CD1c-positive myeloid dendritic cell (primary cell): ENCODE measurements around the gene ZNF580.

Experiments
- DNase-seq: peaks from one replicate; pipeline ENCODE4 v3.0.0-alpha.2; 2016; ENCODE audit errors: extremely low spot score

ZNF580 gene

DNA sequence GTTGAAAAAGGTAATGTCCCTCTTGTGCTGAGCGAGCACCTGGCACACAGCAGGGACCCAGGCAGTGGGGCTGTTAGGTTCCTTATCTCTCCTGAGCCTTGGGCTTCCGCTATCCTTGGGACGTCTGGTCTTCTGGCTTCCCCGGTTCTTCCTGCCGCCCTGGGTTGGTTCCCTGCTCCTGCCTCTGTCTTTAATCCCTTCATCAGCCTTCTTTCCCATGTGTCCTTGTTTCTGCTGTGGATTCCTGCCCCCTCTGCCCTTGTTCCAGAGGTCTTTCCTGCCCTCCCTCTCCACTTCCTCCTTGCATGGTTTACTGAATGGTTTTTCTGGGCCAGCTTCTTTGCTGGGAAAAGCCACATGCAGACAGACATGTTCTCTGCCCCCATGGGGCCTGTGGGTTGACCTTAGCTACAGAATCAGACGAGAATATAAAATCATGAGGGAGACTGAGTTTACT is 36.8 kb downstream of the ZNF580 start:
- peak; percentile 19 for DNase-seq

DNA sequence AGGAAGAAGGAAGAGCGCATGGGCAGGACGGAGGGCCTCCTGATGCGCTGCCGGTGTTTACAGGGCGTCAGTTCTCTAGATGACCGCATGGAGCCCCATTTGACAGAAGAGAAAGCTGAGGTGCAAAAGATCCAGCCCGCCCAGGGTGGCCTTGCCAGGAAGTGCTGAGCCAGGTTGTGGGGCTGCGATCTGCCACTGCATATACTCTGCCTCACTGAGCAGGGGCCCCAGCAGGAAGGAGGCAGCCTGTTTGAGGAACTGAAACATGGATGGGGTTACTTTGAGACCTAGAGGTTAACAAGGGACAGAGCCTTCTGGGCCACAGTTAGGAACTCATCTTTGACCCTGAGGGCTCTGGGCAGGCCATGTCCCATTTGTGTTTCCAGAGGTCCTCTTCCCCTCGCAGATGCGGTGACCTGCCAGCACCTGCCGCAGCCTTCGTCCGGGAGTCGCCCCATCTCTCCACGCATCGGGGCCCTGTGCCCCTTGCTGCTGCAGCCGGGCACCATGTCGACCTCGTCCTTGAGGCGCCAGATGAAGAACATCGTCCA is 37.4 kb downstream of the ZNF580 start:
- DNase-seq: peak; percentile 84

DNA sequence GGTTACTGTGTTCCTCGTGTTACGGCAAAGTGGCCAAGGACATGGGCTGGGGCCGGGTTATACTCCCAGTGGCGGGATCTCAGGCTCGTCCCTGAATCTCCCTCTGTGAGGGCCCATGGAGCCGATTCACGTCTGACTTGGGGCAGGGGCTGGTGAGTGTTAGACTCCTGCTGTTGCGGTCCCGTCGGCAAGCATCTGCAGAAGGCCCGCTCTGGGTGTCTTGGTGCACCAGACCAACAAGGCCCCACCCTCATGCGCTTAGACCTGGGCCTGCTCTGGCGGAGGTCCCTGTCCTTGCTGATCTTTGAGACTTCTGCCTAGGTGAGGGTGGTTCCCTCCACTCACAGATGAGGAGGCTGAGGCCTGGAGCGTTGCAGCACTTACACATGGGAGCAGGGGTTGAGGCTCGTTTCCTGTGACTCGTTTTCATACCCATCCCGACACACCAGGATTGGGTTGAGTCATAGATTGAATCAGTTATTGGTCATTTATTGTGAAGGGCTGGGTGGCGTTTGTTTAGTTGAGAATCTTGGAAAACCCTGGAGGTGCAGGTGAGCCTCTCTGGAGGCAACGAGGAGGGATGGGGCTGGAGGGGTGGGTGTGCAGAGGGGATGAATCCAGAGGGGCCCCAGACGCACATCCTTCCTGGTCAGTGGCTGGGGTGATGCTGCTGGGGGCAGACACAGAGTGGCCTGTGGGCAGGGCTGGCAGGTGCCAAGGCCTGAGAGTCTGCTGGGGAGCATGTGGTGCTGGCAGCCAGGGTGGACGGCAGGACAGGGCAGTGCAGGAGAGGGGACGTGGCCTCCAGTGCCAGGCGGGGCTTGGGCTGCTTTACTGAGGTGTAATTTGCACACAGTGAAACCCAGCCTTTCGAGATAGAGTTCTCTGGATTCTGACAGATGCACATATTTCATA is 38.8 kb downstream of the ZNF580 start:
- no peak for DNase-seq

DNA sequence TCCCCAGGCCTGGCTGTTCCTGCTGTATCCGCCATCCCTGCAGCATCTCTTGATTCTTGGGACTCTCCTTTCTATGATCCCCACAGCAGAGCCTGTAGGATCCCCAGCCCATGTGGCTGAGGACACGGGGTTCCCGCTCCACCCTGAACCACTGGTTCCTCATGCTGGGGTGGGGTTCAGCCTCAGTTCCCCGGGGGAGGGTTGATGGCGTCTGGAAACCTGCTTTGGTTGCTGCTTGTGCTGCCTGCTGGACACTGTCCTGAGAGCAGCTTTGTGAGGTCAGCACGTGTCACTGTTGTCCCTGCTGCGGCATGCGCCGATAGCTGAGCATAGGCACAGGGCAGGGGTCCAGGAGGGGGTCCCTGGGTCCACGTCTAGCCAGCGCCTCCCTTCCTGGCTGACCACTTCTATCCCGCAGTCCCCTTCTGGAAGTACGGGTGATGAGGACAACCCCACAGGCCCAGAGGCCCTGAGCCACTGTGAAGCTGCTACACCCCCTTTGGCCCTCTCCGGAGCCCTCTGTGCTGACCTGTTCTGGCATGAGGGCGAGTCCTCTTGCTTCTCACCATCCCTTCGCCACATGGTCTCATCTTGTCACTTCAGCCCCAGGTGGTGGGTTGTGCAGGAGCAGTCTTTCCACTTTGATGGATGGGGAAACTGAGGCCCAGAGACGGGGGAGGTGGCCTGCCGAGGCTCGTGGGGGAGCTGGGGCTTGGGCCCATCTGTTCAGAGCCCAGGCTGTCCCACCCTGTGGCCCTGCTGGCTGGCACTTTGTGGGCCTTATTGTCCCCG is 39.7 kb downstream of the ZNF580 start:
- DNase-seq: no peak

DNA sequence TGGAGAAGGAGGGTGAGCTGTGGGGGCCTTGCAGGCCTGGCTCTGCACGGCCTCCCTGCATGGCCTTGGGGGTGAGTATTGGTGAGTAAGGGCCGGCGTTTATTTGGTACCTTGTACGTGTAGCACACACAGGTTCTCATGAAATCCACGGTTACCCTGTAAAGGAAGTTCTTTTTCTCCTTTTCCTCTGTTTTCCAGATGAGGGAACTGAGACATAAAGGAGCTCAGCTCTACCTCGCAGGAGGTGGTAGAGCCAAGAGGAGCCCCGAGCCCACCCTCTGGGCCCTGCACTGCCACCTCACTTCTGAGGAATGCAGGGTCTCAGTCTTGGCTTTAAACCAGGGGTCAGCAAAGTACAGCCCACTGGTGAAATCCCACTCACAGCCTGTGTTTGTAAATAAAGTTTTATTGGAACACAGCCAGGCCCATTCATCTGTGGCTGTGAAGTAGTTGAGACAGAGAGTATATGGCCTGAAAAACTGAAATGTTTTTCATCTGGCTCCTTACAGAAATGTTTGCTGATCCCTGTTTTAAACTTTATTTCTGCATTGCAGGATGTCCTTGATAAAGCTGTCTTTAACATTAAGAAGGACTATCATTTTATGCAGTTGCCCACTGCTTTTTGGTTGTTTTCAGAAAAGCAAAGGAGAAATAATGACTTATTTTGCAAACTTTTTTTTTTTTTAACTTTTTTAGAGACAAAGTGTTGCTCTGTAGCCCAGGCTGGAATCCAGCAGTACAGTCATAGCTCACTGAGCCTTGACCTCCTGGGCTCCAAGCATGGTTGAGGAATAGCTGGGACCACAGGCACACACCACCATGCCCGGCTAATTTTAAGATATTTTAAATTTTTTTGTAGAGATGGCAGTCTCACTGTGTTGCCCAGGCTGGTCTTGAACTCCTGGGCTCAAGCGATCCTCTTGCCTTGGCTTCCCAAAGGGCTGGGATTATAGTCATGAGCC is 40.6 kb downstream of the ZNF580 start:
- no peak for DNase-seq

DNA sequence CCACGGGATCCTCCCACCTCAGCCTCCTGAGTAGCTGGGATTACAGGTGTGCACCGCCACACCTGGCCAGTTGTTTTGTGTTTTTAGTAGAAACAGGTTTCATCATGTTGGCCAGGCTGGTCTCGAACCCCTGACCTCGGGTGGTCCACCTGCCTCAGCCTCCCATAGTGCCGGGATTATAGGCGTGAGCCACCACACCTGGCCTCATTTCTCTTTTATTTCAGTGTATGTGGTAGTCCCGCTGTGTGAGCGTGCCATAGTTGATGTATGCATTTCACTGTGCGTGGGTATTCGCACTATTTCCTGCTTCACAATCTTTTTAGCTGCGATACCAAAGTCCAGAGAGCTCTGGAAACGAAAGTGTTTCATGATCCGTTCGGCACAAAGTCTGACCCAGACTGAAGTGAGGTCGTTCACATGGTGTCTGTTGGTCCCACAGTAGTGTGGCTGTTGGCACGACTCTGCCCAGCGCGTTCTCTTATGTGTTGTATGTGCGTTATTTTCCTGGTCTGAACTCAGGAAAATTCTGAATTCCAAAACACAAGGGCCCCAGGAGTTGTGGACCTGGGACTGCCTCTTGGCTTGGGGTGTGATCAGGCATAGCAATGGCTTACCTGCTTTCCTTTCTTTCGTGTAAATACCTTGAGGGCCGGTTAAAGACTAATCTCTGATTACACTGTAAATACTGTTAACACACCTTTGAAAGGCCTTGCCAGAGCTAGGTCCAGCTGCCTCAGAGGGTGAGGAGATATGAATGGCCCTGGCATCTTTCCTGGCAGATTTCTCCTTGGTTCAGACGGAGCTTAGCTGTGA is 42.9 kb downstream of the ZNF580 start:
- no peak for DNase-seq

DNA sequence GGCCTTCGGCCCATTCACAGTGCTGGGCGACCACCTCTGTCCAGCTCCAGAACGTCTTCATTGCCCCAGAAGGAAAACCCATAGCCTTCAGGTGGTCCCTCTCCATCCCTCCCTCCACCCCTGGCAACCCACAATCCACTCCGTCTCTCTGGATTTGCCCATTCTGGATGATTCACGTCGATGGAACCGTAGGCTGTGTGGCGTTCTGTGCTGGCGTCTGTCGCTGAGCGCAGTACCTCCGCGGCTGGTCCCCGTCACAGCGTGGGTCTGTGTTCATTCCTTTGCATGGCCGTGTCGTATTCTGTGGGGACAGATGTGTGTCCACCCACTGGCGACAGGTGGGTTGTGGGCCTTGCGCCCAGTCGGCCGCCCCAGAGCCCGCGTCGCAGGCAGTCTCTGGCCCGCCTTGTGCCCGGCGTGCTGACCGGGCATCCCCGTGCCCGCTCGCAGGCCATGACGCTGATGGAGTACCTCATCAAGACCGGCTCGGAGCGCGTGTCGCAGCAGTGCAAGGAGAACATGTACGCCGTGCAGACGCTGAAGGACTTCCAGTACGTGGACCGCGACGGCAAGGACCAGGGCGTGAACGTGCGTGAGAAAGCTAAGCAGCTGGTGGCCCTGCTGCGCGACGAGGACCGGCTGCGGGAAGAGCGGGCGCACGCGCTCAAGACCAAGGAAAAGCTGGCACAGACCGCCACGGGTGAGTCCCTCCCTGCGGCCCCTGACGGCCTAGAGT is 44.3 kb downstream of the ZNF580 start:
- no peak for DNase-seq

DNA sequence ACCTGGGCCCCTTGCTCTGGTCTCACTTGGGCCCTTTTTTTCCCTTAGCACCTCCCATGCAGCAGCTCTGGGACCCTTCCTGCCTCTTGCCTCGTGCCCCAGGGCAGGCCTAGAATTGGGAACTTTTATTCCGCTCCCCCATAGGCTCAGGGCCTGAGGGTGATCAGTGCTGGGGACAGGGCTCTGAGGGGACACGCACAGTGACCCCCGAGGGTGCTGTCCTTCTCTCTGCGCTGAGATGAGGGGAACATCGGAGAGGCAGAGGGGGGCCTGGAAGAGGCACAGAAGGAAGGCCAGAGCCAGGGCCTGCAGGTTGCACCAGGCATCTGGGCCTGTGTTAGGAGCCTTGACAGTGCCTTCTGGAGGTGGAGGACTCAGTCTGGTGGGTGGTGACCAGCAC is 45.0 kb downstream of the ZNF580 start:
- DNase-seq: no peak

DNA sequence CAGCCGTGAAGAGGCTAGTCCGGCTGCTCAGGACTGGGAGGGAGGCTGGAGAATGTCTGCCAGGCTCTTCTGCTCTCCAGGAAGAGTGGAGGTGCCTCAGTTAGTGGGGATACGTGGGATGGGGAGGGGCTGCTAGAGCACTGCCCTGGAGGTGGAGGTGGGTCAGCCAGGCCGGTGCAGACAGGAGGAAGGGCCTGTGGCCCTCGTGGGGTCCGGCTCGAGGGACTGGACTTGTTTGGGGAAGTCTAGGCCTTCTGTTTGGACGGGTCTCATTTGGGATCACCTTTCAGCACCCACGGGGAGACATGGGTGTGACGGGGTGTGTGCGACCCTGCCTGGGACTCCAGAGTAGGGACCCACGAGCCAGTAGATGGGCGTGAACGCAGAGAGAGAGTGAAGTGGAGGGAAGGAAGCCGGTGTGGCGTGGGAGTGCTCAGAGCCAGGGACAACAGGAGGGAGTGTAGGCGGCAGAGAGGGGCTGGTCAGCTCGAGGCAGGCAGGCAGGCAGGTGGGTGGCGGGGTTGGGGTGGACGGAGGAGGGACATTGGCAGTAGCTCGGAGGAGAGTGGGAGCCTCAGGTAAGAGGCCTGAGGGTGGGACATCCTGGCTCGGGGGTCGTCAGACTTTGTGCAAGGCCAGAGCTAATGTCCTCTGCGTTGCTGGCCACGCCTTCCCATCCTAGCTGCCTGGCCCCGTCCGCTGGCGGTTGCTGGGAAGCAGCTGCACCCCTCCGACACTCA is 45.7 kb downstream of the ZNF580 start:
- no peak for DNase-seq

DNA sequence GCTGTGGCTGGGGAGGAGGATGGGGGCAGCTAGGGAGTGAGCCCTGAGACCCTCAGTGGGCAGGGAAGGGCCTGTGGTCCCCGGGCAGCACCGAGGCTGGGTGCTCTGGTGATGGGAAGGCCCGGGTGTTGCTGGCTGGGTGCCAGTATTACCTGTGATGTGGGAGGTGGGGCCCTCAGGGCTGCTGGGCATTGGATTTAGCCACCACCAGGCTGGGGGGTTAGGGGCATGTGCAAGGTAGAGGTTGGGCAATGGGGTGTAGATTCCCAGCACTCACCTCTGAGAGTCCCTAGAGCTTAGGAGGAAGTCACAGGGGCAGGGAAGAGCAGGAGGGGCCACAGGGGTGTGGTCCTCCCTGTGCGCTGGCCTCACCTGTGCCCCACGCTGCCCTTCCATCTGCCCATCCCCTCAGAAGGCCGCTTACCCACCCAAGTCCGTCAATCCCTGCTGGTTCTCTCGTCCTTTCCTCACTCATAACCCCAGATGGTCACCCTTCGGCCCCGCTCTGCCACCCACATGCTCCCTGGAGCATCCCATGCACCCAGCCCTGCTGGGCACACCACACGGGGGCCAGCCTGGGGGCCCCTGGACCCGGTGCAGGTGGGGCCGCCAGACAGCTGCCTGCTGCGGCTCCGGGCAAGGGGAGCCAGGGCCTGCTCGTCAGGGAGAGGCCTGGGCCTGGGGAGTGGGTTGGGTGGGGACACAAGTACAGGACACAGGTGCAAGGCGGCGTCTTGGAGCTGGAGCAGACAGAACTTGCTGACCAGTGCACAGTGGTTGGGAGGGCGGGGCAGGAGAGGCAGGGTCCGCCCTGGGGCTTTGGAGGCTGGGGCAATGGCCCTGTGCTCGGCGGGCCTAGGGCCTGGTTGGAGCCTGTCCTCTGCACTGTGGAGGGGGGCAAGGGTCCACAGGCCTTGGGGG is 46.7 kb downstream of the ZNF580 start:
- DNase-seq: no peak

DNA sequence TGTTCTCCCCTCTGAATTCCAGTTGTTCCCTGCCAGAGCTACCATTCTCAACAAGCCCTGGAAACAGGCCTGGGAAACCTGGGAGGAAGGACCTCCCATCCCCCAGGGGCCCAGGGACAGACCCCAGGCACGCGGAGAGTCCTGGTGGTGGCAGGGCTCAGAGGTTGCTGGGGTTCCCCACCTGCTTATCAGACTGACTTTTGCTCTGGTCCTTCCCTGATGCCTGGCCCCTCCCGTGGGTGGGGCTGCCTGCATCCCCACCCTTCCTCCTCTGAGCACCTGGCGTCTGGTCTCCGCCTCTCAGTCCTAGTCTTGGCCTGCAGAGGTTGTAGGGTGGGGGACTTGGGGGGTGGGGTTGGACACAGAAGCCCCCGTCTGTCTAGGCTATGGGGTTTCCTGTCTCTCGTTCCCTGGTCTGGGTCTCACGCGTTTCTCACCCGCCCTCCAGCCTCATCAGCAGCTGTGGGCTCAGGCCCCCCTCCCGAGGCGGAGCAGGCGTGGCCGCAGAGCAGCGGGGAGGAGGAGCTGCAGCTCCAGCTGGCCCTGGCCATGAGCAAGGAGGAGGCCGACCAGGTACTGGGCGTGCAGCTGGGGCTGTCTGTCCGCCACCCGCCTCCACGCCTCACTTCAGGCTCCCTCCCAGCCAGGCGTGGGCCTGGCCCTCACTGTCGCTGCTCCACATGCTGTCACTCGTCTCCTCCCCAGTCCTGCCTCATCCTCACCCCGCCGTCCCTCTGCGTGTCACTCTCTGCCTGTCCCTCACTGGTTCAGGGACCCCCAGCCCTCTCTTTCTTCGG is 47.8 kb downstream of the ZNF580 start:
- no peak for DNase-seq

DNA sequence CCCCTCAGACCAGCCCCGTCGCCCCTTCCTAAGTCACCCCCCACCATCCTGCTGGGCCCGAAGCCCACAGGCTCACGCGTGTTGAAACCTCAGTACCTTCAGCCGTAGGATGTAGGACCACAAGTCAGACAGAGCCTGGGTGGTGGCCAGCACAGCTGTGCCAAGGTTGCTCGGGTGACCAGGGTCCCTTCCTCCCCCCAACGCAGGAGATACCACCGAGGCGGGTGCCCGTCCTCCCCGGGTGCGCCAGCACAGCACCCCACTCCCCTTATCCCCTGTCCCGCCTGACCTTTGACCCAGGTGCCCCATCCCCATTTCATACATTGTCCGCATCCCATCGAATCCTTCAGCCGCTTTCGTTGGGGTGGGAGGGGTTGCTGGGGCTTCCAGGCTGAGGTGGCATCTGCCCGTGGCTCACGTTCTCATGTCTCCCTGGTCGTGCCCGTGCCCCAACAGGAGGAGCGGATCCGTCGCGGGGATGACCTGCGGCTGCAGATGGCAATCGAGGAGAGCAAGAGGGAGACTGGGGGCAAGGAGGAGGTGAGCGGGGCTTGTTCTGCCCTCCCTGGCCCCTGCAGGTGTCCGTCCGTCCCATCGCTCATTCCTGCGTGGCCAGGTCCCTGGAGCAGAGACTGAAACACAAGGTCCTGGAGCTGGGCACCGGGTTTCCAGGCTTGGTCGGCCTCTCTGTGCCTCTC is 48.8 kb downstream of the ZNF580 start:
- DNase-seq: no peak

DNA sequence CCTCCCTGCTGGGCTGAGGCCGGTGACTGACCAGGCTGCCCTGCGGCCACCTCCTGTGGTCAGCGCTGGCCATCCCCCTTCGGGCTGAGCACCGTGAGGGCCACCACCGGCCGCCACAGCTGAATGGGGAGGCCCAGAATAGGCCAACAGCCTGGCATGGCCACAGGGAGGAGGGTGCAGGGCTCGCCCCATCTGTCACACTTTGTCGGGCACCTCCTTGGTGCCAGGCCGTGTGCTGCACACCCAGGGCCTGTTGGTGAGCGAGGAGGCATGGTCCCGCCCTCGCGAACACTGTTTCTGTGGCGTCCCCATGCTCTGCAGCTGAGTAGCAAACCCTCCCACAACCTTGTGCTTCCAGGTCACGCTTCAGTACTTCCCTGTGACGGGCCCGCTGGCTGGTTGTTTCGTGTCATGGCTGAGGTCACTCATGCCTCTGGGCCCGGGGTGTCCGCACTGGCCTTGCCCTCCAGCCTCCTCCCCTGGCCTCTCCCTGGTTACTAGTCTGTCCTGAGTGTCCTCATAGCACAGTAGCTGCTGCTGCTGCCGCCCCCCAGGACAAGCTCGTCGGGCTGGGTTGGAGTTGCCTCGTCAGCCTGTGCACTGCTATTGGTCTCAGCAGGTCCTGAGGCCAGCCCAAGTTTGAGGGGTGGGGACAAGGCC is 49.4 kb downstream of the ZNF580 start:
- DNase-seq: no peak

DNA sequence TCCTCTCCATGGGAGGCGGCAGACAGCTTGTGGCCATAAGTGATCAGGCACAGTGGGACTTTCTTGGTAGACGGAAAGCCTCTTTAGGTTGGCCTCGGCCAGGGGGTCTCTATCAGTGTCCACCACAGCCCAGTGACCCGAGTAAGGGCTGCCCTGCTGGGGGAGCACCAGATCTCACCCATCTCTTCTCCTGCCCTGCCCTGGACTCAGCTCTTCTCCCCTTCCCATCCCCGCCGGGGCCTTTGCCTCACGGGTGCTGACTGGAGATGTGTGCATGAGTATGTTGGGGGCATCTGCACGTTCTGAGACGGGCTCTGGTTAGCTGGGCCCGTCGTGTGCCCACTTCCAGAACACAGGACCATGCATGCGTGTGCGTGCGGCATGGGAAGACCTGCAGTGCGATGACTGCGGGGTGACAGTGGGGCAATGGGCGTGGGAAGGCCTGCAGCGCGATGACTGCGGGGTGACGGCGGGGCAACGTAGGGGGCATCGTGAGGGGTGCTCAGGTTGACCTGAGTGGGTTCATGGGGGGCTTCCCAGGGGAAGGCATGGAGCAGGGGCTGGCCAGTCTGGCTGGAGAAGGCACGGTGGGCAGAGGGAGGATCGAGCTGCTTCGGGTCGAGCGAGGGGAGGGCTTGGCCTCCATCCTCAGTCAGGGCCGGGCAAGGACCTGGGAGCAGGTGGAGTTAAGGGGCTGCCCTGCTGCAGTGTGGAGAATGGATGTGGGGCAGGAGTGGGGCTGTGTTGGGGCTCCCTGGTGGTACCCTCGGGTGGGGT is 50.2 kb downstream of the ZNF580 start:
- DNase-seq: no peak
